Cardiac fibroblast (primary cell): ENCODE data around the gene PDE4D.

Experiments used
- DNase-seq, 2 donors: peaks; one replicate each; pipeline versions ENCODE4 v3.0.0 to v3.0.0-alpha.2; 2010; ENCODE audit warnings: low read depth in 2 of 2
- H3K4me3 ChIP-seq, 2 donors: replicated peaks in 1 of 2; 1 replicate in 1 of 2; 2 replicates in 1 of 2; pipeline ENCODE4 v1.5.1; 2011; ENCODE audit warnings: low read depth in 2 of 2, low read length in 2 of 2, mild to moderate bottlenecking in 2 of 2, moderate library complexity in 1 of 2
- TF ChIP-seq, protein P1 (sequence below): IDR thresholded peaks from one replicate; pipeline ENCODE4 v1.5.1; 2011; ENCODE audit warnings: low read depth, mild to moderate bottlenecking, low read length, inconsistent platforms

Gene PDE4D

DNA sequence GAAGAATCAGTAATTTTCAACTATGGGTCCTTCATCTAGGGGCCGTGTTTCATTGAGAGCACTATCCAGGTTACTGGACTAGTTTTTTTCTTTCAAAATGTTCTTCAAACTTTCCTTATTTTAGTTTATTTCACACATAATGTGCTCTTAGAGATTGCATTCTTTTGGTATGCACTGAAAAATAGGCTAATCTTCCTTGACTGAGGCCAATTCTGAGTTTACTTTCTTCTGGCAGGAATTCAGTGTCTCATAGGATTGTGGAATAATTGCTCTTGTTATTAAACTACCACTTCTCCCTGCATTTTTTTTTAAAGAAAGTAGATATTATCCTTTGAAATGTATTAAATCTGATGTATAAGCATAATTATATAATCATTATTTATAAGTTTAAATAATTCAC is 686.1 kb downstream of the PDE4D start:
- TF ChIP-seq, protein P1, sequence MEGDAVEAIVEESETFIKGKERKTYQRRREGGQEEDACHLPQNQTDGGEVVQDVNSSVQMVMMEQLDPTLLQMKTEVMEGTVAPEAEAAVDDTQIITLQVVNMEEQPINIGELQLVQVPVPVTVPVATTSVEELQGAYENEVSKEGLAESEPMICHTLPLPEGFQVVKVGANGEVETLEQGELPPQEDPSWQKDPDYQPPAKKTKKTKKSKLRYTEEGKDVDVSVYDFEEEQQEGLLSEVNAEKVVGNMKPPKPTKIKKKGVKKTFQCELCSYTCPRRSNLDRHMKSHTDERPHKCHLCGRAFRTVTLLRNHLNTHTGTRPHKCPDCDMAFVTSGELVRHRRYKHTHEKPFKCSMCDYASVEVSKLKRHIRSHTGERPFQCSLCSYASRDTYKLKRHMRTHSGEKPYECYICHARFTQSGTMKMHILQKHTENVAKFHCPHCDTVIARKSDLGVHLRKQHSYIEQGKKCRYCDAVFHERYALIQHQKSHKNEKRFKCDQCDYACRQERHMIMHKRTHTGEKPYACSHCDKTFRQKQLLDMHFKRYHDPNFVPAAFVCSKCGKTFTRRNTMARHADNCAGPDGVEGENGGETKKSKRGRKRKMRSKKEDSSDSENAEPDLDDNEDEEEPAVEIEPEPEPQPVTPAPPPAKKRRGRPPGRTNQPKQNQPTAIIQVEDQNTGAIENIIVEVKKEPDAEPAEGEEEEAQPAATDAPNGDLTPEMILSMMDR, result no peak
- peak in 1 of 2 donors; percentile 54 for DNase-seq
- no peak overlapping the region for H3K4me3 ChIP-seq

DNA sequence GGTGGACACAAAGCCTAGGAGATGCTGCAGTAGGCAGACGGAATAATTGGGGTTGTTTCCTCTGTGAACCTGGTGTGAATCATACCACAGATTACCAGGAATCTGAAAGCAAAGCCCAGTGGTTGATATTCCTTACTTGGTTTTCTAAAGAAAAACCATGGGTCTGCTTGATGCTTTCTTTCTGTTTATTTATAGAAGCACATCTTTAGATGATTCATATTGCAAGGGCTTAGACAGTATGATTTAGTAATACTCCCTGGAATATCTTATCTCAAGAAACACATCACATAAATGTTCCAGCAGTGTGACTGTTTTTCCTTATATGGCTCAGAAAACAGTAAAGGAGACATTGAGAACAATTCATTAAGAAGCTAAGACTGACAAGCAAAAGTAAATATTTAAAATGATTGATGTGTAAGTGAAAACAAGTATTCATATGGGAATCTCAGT is 687.4 kb downstream of the PDE4D start:
- DNase-seq, result peak; percentile 78 to 84
- H3K4me3 ChIP-seq, result no peak overlapping the region
- TF ChIP-seq, protein P1, result no peak

DNA sequence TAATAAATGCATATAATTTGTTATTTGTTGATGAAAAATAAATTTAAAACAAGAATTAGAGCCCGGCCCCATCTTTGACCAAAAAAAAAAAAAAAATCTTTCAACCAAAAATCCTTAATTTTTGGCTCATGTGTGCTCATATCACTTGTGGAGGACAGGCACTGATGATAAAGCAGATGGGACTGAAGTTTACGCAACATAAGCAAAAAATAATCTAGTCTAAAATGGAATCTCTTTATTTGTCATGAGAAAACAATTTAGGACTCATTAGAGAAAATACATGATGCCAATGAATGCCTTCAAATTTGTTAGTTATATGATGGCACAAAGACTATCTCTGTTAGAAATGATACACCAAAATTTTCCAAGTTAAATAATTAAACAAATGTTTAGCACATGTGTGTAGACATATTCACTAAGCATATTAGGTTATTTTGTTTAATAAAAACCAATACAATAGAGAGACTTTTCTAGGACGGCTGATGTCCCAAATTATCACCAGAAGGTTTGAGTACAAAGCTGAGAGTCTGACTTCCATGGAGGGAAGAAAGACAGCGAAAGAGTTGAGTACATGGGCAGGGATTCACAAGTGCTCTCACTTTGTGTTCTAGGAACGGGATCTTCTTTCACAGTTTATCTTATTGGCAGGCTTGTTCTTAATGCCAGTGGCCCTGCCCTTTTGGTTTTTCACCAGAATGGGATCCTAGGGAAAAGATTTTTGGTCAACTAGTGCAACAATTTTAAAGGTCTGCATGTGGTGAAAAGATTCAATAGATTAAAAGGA is 689.2 kb downstream of the PDE4D start:
- TF ChIP-seq, protein P1, result no peak
- no peak for DNase-seq
- H3K4me3 ChIP-seq, result no peak overlapping the region

DNA sequence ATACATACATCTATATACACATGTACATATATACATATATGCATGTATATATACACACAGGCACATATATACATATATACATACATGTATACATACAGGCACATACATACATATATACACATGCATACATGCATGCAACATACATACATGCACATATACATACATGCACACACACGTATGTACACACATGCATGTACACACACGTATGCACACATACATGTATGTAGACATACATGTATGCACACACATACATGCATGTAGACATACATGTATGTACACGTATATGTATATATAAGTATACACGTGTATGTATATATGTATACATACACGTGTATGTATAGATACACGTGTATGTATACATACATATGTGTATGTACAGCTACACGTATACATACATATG is 693.7 kb downstream of the PDE4D start:
- no peak for DNase-seq
- TF ChIP-seq, protein P1, result no peak
- H3K4me3 ChIP-seq, result no peak overlapping the region

DNA sequence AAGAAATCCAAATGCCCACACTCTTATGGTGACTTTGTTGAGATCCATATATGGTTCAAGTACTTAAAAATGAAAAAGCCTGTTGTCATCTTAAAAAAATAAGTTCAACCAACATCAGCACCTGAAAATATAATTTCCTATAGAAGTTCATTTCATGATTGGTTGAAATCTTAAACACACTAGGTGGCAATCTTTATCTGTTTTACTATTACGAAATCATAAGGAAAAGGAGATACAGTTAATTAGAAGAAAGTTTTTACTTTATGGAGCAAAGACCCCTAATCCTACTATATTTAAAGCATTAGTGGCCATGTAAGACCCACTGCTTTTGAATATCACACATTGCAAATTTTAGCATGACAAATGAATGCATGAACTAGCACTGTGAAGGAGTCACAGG is 694.7 kb downstream of the PDE4D start:
- DNase-seq, result no peak
- TF ChIP-seq, protein P1, result no peak
- no peak overlapping the region for H3K4me3 ChIP-seq

DNA sequence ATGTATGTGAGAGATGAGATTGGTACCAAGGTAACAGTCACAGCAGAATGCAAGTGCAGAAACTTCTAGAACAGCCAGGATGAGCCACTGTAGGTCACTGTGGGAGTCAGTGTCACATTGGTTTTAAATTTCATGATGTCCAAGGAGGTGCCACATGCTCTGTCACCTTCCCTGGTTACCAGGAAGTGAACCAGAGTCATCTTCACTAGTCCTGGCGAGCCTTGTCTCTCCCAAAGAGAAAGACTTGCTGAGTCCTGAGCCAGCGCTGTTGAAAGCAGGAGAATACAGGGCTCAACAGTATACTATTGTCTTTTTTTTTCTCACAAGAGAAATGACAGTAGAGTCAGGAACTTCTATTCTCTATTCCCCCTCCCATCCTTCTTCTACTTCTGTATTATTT is 695.2 kb downstream of the PDE4D start:
- no peak overlapping the region for H3K4me3 ChIP-seq
- no peak for DNase-seq
- TF ChIP-seq, protein P1, result no peak
